Activated T-cell treated with anti-CD3 and anti-CD28 coated beads for 48 hours (primary cell): Measurements from ENCODE around the gene SCPEP1.
"Not testable (repeated sequence)": the region's sequence is repeated elsewhere in the genome, so short reads cannot be mapped to it uniquely, and the experiment has no call there.

ENCODE experiments used
- DNase-seq: peaks from one replicate; pipeline ENCODE4 v3.0.0-alpha.2; 2020; ENCODE audit warnings: low read depth

SCPEP1 gene

GRCh38 chr17:56965681-56966080 is 12.2 kb upstream of the SCPEP1 start:
- DNase-seq, result not testable (repeated sequence)

DNA sequence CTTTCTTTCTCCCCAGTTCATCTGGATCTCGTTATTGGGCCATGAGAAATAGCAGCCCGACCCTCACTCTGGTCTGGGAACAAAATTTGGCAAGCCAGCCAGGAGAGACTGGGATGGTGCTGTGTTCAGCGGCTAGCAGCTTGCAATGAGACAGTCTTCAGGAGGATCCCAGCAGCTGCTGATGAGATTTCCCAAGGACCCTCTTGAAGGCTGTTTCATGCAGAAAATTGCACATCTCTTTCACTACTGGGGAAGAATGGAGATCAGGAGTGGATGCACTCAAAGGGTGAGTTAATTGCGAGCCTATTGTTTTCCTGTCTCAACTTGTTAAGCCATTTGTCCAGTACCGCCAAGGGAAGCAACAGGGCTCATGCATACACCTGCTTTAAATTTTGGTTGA is 11.6 kb upstream of the SCPEP1 start:
- DNase-seq, result no peak

GRCh38 chr17:56970974-56971373 is 7.0 kb upstream of the SCPEP1 start:
- DNase-seq, result no peak

DNA sequence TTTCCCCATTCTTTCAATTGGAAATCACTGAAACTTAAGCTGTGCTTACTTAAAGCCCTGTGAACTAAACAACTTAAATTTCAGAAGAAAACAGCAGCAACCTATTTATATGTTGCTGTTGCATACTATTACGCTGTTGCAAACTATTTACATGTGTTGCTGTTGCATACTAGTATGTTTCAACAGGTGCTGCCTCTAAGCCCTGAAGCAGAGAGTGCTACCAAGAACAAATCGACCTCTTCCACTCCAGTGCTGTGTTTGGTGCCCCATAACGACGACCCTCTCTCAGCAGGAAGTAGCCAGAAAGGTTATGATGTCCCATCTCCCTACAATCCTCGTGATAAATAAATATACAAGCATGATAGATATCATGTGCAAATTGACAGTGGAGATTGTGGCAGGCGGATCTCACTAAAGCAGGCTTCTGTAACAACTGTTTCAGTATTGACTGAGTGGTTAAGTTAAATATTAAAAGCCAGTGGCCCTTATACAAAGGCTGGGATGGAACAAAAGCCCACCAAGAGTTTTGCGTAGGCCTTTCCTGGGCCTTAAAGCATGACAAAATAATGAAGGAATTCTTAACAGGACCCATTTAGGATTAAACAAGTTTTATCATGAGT is 5.7 kb upstream of the SCPEP1 start:
- DNase-seq, result no peak

- DNase-seq, result no peak
These were observed 4.4 kb upstream of the SCPEP1 start for GRCh38 chr17:56973520-56973919.

- DNase-seq, result no peak
These were observed 3.9 kb upstream of the SCPEP1 start for GRCh38 chr17:56974055-56974454.

- DNase-seq, result no peak
These were observed 2.3 kb upstream of the SCPEP1 start for GRCh38 chr17:56975656-56976055.

DNA sequence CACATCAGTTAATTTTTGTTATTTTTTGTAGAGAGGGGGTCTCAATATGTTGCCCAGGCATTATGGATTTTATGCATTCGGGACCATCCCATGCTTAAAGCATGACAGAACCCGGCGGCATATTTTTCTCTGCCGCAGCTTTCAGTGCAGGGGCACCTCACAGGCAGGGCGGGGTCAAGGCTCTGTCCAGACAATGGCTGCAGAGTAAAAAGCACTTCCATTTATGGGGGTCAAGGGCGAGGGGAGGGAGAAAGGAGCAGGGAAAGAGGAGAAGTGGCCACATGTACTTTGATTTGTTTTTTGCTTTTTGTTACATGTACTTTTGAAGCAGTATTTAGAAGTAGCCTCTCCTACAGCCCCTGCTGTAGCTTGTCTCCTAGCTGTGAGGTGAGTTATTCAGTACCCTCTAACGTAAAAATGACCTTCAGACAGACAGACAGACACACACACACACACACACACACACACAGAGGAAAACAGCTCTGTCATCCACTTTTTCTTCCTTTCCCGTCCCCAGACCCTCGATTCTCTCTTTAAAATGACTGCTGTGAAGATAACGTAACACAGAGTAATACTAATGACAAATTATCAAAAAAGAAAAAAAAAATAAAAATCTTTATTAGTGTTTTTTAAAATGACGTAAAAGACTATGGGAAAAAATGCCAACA is 856 bp upstream of the SCPEP1 start:
- no peak for DNase-seq

DNA sequence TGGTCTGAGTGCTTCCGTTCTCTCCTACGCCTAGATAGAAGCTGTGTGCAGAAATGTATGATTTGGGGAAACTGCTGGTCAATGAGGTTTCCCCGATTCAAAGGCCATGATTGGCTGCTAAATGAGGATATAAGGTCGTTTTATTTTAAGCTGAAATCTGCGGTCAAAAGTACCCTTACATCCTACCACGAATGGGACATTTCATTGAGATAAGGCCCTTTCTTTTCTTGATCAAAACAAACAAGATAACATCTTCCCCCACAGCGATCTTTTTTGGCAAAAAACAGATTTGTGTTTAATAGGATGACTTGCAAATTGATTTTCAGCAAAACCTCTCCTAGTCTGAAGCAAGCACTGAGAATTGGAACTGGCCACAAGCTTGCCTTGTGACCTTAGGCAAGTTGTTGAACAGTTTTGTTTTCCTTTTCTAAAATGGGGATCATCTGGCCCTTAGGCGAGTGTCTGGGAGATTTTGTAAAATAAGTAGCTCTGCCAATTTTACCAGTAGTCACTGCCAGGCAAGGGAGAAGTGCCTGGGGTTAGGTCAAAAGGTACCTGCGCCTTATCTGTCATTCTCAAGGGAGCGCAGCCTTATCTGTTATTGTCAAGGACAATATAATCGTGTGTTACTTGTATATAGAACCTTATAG is 635 bp downstream of the SCPEP1 start:
- no peak for DNase-seq

DNA sequence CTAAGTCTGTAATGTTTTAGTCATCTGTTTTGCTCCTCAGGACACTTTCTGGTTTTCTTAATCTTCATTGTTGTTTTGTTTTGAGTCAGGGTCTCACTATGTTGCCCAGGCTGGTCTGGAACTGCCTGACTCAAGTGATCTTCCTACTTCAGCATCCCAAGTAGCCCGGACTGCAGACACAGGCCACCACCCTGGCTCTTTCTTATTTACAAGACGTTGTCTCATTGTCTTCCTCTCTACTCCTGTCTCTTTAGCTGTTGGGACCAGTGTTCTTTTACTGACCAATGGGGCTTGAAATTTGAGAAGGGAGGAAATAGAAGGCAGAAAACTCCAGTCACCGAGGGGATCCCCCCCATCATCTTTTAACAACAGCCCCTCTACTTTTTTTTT is 1.2 kb downstream of the SCPEP1 start:
- DNase-seq, result no peak

DNA sequence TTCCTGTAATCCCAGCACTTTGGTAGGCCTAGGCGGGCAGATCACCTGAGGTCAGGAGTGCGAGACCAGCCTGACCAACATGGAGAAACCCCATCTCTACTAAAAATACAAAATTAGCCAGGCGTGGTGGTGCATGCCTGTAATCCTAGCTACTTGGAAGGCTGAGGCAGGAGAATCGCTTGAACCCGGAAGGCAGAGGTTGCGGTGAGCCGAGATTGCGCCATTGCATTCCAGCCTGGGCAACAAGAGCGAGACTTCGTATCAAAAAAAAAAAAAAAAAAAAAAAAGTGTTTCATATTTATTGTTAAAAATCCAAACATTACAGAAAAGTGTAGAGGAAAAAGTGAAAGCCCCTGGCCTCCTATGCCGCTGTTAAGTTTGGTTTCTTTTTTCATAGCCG is 2.6 kb downstream of the SCPEP1 start:
- DNase-seq, result not testable (repeated sequence)

GRCh38 chr17:56982312-56982711 is 4.4 kb downstream of the SCPEP1 start:
- DNase-seq, result no peak

DNA sequence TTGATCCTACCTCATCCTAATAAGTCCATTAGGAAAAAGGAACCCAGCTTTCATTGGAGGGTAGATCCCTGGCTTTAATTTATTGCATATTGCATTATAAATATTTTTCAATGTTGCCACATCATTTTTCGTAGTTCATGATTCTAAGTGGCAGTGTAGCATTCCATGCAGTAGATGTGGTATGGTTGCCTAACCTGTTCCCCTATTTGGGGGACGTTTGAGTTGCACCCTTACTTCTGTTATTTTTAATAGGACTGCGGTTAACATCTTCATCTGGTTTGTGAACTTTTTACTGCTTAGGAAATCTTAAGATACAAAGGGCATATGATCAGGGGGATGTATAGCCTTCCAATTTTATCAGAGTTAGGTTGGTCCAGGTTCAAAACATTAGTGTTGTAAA is 5.4 kb downstream of the SCPEP1 start:
- no peak for DNase-seq

GRCh38 chr17:56985371-56986162 is 7.6 kb downstream of the SCPEP1 start:
- no peak for DNase-seq

- DNase-seq, result no peak
These were observed 9.4 kb downstream of the SCPEP1 start for GRCh38 chr17:56987283-56987834.

- no peak for DNase-seq
These were observed 11.1 kb downstream of the SCPEP1 start for GRCh38 chr17:56988901-56989572.

GRCh38 chr17:56992364-56992763 is 14.4 kb downstream of the SCPEP1 start:
- no peak for DNase-seq

- no peak for DNase-seq
These were observed 16.3 kb downstream of the SCPEP1 start for GRCh38 chr17:56994009-56994792.

- no peak for DNase-seq
These were observed 17.8 kb downstream of the SCPEP1 start for GRCh38 chr17:56995766-56996165.

GRCh38 chr17:56997313-56997712 is 19.4 kb downstream of the SCPEP1 start:
- DNase-seq, result no peak

GRCh38 chr17:57001541-57001940 is 23.6 kb downstream of the SCPEP1 start:
- no peak for DNase-seq
